ENCODE results near the gene KIF13A.

Gene KIF13A

GRCh38 chr6:17962436-17963031 is 24.9 kb downstream of the KIF13A start:
- DNase-seq (ENCODE audit: low read depth), result peak; percentile 87
- TF ChIP-seq CTCF (IDR thresholded peaks at IDR 0.05; ENCODE audit: low read depth, low read length, missing control alignments), result no peak
- in situ Hi-C loops (cut with HindIII; ENCODE audit: low sequenced_read_pairs), result no loop called here
- no peak overlapping the region for H3K4me3 ChIP-seq (ENCODE audit: low read depth, low read length)

GRCh38 chr6:17959302-17959701 is 28.1 kb downstream of the KIF13A start:
- no peak for DNase-seq (ENCODE audit: low read depth)
- in situ Hi-C loops (cut with HindIII; ENCODE audit: low sequenced_read_pairs), result no loop called here
- H3K4me3 ChIP-seq (ENCODE audit: low read depth, low read length), result no peak overlapping the region
- no peak for TF ChIP-seq CTCF (IDR thresholded peaks at IDR 0.05; ENCODE audit: low read depth, low read length, missing control alignments)

GRCh38 chr6:17957904-17958620 is 29.4 kb downstream of the KIF13A start:
- in situ Hi-C loops (cut with HindIII; ENCODE audit: low sequenced_read_pairs), result no loop called here
- no peak for TF ChIP-seq CTCF (IDR thresholded peaks at IDR 0.05; ENCODE audit: low read depth, low read length, missing control alignments)
- H3K4me3 ChIP-seq (ENCODE audit: low read depth, low read length), result no peak overlapping the region
- DNase-seq (ENCODE audit: low read depth), result no peak

GRCh38 chr6:17957498-17957897 is 29.9 kb downstream of the KIF13A start:
- in situ Hi-C loops (cut with HindIII; ENCODE audit: low sequenced_read_pairs), result no loop called here
- no peak overlapping the region for H3K4me3 ChIP-seq (ENCODE audit: low read depth, low read length)
- no peak for TF ChIP-seq CTCF (IDR thresholded peaks at IDR 0.05; ENCODE audit: low read depth, low read length, missing control alignments)
- no peak for DNase-seq (ENCODE audit: low read depth)

GRCh38 chr6:17957086-17957485 is 30.3 kb downstream of the KIF13A start:
- no peak for DNase-seq (ENCODE audit: low read depth)
- no peak for TF ChIP-seq CTCF (IDR thresholded peaks at IDR 0.05; ENCODE audit: low read depth, low read length, missing control alignments)
- no peak overlapping the region for H3K4me3 ChIP-seq (ENCODE audit: low read depth, low read length)
- in situ Hi-C loops (cut with HindIII; ENCODE audit: low sequenced_read_pairs), result no loop called here

GRCh38 chr6:17950095-17950494 is 37.3 kb downstream of the KIF13A start:
- in situ Hi-C loops (cut with HindIII; ENCODE audit: low sequenced_read_pairs), result no loop called here
- no peak for TF ChIP-seq CTCF (IDR thresholded peaks at IDR 0.05; ENCODE audit: low read depth, low read length, missing control alignments)
- no peak overlapping the region for H3K4me3 ChIP-seq (ENCODE audit: low read depth, low read length)
- no peak for DNase-seq (ENCODE audit: low read depth)

Measured in astrocyte of the cerebellum (primary cell).